ENCODE data around the gene RABL6.

RABL6 gene

DNA sequence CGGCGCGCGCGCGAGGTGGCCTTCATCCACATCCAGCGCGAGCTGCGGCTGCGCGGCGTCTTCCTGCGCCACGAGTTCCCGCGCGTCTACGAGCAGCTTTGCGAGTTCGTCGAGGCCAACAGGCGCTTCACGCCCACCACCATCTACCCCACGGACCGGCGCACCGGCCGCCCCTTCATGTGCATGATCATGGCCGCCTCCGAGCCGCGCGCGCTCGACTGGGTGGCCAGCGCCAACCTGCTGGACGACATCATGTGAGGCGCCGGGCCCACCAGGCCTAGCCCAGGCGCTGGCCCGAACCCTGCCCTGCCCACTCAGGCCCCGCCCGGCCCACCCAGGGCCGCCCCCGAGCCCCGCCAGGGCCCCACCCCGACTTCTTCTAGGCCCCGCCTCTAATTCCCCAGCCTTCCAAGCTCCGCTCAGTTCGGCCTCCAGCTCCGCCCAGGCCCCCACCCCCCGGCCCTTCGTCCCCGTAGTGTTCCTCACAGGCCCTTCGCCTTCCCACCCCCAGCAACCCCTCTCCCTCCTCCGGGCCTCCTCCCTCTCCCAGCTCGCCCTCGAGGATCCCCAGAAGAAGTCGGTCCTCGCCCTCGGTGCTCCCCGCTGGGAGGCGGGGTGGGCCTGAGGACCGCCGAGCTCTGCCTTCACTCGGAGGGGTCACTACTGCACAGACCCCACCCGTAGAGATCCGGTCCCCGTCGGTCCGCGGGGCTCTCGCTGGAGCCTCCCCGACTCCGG, 39.5 kb downstream of the RABL6 start:
- Histone ChIP-seq H3K27me3 (ENCODE audit: insufficient read depth, low read depth) (no peaks in the 10 kb centered on the region), H3K9ac (no peak overlapping the region), H3K4me2 (peak overlapping the region; percentile 76; the same call in 1 of the 2 replicates), H4K20me1 (ENCODE audit: insufficient read depth) (no peaks in the 10 kb centered on the region), H3K4me3 (IDR thresholded peaks at IDR 0.05; ENCODE audit: insufficient read depth, low read depth, low read length) (no peak overlapping the region), H3K36me3 (ENCODE audit: insufficient read depth) (no peaks in the 10 kb centered on the region), H3K79me2 (ENCODE audit: insufficient read depth, low read depth) (no peaks in the 10 kb centered on the region), H3K27ac (no peak overlapping the region), H3K4me1 (ENCODE audit: low read depth, poor library complexity, severe bottlenecking) (peaks cover 14% of the 10 kb centered on the region), H2AFZ (ENCODE audit: low read depth) (peak overlapping the region; percentile 45)
- TF ChIP-seq, protein P1, sequence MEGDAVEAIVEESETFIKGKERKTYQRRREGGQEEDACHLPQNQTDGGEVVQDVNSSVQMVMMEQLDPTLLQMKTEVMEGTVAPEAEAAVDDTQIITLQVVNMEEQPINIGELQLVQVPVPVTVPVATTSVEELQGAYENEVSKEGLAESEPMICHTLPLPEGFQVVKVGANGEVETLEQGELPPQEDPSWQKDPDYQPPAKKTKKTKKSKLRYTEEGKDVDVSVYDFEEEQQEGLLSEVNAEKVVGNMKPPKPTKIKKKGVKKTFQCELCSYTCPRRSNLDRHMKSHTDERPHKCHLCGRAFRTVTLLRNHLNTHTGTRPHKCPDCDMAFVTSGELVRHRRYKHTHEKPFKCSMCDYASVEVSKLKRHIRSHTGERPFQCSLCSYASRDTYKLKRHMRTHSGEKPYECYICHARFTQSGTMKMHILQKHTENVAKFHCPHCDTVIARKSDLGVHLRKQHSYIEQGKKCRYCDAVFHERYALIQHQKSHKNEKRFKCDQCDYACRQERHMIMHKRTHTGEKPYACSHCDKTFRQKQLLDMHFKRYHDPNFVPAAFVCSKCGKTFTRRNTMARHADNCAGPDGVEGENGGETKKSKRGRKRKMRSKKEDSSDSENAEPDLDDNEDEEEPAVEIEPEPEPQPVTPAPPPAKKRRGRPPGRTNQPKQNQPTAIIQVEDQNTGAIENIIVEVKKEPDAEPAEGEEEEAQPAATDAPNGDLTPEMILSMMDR (conservative IDR thresholded peaks at IDR 0.05; ENCODE audit: low read depth, low read length) = no peak

DNA sequence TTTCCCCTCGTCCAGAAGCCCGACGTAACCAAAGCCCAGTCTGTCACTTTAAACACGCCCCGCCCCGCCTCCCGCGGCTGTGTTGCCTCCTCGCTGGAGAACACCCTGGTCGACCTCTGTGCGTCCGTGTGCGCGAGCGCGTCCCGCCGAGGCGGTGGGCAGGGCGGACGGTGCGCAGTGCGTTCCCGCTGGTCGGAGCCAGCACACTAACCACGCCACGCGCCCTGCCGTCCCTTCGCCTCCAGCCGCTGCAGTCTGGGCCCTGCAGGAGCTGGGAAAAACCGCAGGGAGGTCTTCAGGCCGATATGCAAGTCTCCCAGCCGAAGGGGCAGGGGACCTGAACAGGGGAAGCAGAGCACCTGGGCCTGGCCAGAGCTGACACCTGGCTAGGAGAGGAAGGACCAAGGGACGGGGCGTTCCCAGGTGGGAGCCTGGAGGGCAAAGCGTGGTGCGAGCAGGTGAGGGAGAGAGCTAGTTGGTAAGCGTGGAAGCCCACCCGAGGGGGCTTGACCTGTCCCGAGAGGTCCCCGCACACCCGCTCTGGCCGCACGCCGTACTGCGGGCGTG, 40.2 kb downstream of the RABL6 start:
- Histone ChIP-seq H4K20me1 (ENCODE audit: insufficient read depth) (no peaks in the 10 kb centered on the region), H2AFZ (ENCODE audit: low read depth) (peak overlapping the region; percentile 45), H3K9ac (peak overlapping the region; percentile 55; the same call in 1 of the 2 replicates), H3K27me3 (ENCODE audit: insufficient read depth, low read depth) (no peaks in the 10 kb centered on the region), H3K4me3 (IDR thresholded peaks at IDR 0.05; ENCODE audit: insufficient read depth, low read depth, low read length) (no peak overlapping the region), H3K79me2 (ENCODE audit: insufficient read depth, low read depth) (no peaks in the 10 kb centered on the region), H3K4me1 (ENCODE audit: low read depth, poor library complexity, severe bottlenecking) (peaks cover 14% of the 10 kb centered on the region), H3K36me3 (ENCODE audit: insufficient read depth) (no peaks in the 10 kb centered on the region), H3K27ac (peak overlapping the region; percentile 44; the same call in 1 of the 2 replicates), H3K4me2 (peak overlapping the region; percentile 76)
- TF ChIP-seq, protein P1 (conservative IDR thresholded peaks at IDR 0.05; ENCODE audit: low read depth, low read length) = no peak

DNA sequence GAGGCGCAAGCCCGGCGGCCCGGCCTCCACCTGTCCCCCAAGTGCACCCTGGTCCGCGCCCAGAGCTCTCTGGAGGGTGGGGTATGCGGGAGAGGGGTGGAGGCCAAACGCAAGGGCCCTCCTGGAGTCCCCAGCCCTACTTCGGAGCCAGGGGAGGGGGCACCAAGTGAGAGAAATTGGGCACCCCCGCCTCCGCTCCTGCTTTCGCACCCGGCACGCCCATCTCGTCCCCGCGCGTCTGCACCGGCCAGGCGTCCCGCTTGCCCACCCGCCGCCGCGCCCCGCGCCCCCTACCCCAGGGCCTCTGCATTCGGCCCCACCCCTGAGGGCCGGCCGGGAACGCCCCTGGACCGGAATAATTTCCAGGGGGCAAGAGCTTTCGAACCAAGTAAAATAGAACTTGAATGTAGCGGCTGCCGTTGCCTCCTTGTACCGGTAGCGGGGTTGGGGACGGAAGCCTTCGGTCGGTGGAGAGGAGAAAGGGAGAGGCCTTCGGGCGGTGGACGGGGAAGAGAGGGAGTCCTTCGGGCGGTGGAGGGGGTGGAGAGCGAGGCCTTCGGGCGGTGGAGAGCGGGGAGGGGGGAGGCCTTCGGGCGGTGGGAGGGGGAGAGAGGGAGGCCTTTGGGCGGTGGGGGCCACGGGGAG, 40.8 kb downstream of the RABL6 start:
- H3K9ac ChIP-seq = peak overlapping the region; percentile 55; the same call in 1 of the 2 replicates
- no peaks in the 10 kb centered on the region for H3K36me3 ChIP-seq (ENCODE audit: insufficient read depth)
- TF ChIP-seq, protein P1 (conservative IDR thresholded peaks at IDR 0.05; ENCODE audit: low read depth, low read length) = no peak
- no peaks in the 10 kb centered on the region for H4K20me1 ChIP-seq (ENCODE audit: insufficient read depth)
- H3K4me3 ChIP-seq (IDR thresholded peaks at IDR 0.05; ENCODE audit: insufficient read depth, low read depth, low read length) = no peak overlapping the region
- peak overlapping the region; percentile 76 for H3K4me2 ChIP-seq
- no peaks in the 10 kb centered on the region for H3K79me2 ChIP-seq (ENCODE audit: insufficient read depth, low read depth)
- H3K27me3 ChIP-seq (ENCODE audit: insufficient read depth, low read depth) = no peaks in the 10 kb centered on the region
- H3K4me1 ChIP-seq (ENCODE audit: low read depth, poor library complexity, severe bottlenecking) = peaks cover 9% of the 10 kb centered on the region
- peak overlapping the region; percentile 45 for H2AFZ ChIP-seq (ENCODE audit: low read depth)
- H3K27ac ChIP-seq = peak overlapping the region; percentile 44; the same call in 1 of the 2 replicates

DNA sequence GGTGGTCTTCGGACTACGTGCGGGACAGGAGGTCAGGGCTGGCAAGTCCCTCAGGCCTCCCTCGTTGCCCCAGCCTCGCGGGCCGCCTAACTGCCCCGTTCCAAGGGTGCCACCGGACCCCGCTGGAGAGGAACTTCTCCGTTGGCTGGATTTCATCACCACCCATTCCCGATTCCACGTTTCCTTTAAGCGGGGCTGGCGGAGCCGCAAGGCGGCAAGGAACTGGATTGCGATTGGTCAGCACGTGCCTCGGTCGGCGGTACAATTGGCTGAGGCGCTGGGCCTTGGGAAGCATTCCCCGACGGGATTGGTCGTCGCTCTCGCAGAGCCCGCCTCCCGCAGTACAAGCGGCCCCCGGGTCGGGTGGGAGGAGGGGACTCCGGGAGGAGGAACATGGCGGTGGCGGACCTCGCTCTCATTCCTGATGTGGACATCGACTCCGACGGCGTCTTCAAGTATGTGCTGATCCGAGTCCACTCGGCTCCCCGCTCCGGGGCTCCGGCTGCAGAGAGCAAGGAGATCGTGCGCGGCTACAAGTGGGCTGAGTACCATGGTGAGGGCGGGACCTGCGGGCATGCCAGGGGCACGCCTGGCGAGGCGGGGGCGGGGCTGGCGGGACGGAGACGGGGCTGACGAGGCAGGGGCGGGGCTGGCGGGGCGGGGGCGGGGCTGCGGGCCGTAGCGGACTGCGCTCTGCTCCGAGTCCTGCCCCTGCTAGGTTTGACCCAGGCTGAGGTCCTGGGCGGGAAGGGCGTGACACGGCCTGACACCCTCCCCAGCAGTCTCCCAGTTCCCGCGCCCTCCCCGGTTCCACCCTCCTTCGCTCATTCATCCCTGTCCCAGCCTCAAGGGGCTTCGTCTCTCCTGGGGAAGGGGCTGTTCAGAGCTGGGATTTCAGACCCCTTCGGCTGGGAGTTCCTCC, 41.6 kb downstream of the RABL6 start, which contains the start of gene PHPT1:
Gene PHPT1 (plus strand): TSS at position 372 of the 922 bp plus-strand sequence. CDS start 22 bp downstream, at position 394.
- Histone ChIP-seq H3K4me2 (peak within 1 kb of the TSS; percentile 85), H3K36me3 (ENCODE audit: insufficient read depth) (no peaks in the 10 kb centered on the region), H3K4me3 (IDR thresholded peaks at IDR 0.05; ENCODE audit: insufficient read depth, low read depth, low read length) (no peak within 1 kb of the TSS), H3K27me3 (ENCODE audit: insufficient read depth, low read depth) (no peaks in the 10 kb centered on the region), H3K4me1 (ENCODE audit: low read depth, poor library complexity, severe bottlenecking) (peaks cover 2% of the 10 kb centered on the region), H2AFZ (ENCODE audit: low read depth) (peak within 1 kb of the TSS; percentile 77), H4K20me1 (ENCODE audit: insufficient read depth) (no peaks in the 10 kb centered on the region), H3K9ac (peak within 1 kb of the TSS; percentile 55; the same call in 1 of the 2 replicates), H3K79me2 (ENCODE audit: insufficient read depth, low read depth) (no peaks in the 10 kb centered on the region), H3K27ac (peak within 1 kb of the TSS; percentile 44; the same call in 1 of the 2 replicates)
- TF ChIP-seq, protein P1 (conservative IDR thresholded peaks at IDR 0.05; ENCODE audit: low read depth, low read length) = no peak
